ENCODE measurements around the gene P2RX6.

The P2RX6 gene

GRCh38 chr22:21014202-21014725, 701 bp upstream of the P2RX6 start:
- DNase-seq (ENCODE audit: low spot score), result peak; percentile 95
- no peak for TF ChIP-seq CTCF (IDR thresholded peaks at IDR 0.05; ENCODE audit: extremely low read depth, insufficient read depth, missing control alignments)
- in situ Hi-C loops (cut with MboI; ENCODE audit: low pct_unique_long_range_greater_than_20kb, low sequenced_read_pairs, unreplicated experiment), result no loop called here

GRCh38 chr22:21015466-21016006, 571 bp downstream of the P2RX6 start:
- no peak for DNase-seq (ENCODE audit: low spot score)
- no peak for TF ChIP-seq CTCF (IDR thresholded peaks at IDR 0.05; ENCODE audit: extremely low read depth, insufficient read depth, missing control alignments)
- in situ Hi-C loops (cut with MboI; ENCODE audit: low pct_unique_long_range_greater_than_20kb, low sequenced_read_pairs, unreplicated experiment), result no loop called here

- DNase-seq (ENCODE audit: low spot score), result no peak
- no peak for TF ChIP-seq CTCF (IDR thresholded peaks at IDR 0.05; ENCODE audit: extremely low read depth, insufficient read depth, missing control alignments)
- in situ Hi-C loops (cut with MboI; ENCODE audit: low pct_unique_long_range_greater_than_20kb, low sequenced_read_pairs, unreplicated experiment), result no loop called here
Observed at GRCh38 chr22:21016644-21017420, 1.9 kb downstream of the P2RX6 start.

GRCh38 chr22:21018314-21018713, 3.3 kb downstream of the P2RX6 start:
- DNase-seq (ENCODE audit: low spot score), result no peak
- no peak for TF ChIP-seq CTCF (IDR thresholded peaks at IDR 0.05; ENCODE audit: extremely low read depth, insufficient read depth, missing control alignments)
- in situ Hi-C loops (cut with MboI; ENCODE audit: low pct_unique_long_range_greater_than_20kb, low sequenced_read_pairs, unreplicated experiment), result no loop called here

- TF ChIP-seq CTCF (IDR thresholded peaks at IDR 0.05; ENCODE audit: extremely low read depth, insufficient read depth, missing control alignments), result peak; percentile 51
- in situ Hi-C loops (cut with MboI; ENCODE audit: low pct_unique_long_range_greater_than_20kb, low sequenced_read_pairs, unreplicated experiment), result no loop called here
- peak; percentile 72 for DNase-seq (ENCODE audit: low spot score)
Observed at GRCh38 chr22:21020802-21021429, 6.0 kb downstream of the P2RX6 start.

GRCh38 chr22:21022507-21022906, 7.5 kb downstream of the P2RX6 start:
- in situ Hi-C loops (cut with MboI; ENCODE audit: low pct_unique_long_range_greater_than_20kb, low sequenced_read_pairs, unreplicated experiment), result no loop called here
- no peak for DNase-seq (ENCODE audit: low spot score)
- TF ChIP-seq CTCF (IDR thresholded peaks at IDR 0.05; ENCODE audit: extremely low read depth, insufficient read depth, missing control alignments), result no peak
